ENCODE data around the gene PKIG.
"Not testable (repeated sequence)": the region's sequence is repeated elsewhere in the genome, so short reads cannot be mapped to it uniquely, and the experiment has no call there.

PKIG gene

DNA sequence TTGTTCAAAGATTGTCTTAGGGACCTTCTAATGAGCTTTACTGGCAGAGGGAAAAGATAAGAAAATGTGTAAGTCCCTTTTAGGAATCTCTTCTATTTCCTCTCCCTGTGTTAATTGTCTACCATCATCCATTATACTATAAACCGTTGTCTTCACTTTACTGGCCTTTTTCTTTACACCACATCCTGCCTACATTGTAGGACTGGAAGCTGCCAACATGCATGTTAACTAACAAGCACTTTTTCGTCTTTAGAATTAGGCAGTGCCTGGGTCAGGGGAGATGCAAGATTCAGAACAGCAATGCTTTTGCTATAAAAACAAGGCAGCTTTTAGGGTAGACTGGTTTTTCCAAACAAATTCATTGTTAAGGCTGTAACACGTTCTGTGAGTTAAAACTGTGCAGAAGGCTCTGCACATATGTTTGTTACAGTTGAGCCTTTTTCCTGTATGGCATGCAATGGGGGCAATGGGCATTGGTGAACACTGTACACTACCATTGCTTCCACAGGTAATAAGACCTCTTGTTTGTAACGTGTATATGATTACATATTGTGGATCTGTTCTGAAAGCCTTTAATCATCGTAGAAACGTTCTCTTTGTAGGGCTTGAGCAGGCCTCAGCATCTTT lies 10.9 kb upstream of the PKIG start:
- DNase-seq (ENCODE audit: low spot score): no peak

DNA sequence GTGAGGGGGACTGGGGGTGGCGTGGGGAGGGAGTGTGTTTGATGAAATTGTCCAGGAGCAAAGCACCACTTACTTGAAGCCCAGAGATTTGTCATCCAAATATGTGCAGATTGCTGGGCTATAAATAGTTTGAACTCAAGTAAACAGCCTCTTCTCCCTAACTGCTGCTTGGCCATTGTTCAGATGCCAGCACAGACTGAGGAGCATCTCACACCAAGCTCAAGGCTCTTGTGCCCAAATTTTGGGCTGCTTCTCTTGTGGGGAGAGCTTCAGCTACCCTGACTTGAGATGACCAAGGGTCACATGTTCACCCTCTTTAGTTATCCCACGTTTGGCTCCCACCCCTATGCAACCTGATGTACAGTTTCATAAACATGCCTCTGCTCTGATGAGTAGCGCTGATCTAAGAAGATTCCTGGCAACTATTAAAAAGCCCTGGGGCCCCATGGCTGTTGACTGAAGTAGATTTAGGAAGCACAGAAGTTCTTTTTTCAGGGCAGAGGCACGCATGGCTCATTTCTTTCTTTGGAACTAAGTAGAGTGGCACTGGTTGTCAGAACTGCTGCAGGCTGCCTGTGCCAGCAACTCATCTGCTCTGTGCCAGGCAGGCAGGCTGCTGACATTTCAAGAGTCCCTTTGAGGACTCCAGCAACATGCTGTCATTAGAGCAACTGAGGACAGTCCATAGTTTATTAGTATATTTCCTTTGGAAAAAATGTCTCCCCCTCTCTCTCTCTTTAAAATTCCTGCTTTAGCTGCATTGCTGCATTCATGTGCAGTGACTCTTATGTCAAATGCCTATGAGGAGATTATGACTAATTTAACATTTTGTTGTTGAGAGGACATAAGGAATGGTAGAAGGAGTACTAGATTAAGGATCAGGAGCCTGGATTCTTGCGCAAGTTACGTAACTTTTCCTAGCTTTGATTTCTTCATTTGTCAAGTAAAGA lies 9.6 kb upstream of the PKIG start:
- no peak for DNase-seq (ENCODE audit: low spot score)

DNA sequence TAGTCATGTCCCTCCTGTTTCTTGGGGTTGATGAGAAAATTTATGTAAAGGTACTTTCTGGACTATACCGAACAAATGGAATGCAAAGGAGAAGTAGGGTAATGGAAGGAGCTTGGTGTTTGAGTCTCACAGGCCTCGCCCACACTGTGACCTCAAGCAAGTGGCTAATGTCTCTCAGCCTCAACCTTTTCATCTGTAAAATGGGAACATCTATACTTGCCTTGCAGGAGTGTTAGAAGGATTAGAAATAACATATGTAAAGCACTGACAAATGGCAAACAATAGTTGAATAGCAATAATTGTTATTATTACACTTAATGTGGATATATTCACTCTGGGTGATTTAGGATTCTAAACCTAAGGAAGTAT lies 8.9 kb upstream of the PKIG start:
- no peak for DNase-seq (ENCODE audit: low spot score)

DNA sequence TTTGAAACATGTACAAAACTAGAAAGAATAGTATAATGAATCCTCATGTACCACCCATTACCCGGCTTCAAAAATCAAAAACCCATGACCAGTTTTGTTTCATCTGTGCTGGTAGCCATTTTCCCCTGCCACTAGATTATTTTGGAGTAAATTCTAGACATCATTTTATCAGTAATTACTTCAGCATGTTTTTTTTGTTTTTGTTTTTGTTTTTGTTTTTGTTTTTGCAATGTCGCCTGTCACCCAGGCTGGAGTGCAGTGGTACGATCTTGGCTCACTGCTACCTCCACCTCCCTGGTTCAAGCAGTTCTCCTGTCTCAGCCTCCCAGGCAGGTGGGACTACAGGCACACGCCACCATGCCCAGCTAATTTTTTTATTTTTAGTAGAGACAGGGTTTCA lies 8.0 kb upstream of the PKIG start:
- no peak for DNase-seq (ENCODE audit: low spot score)

DNA sequence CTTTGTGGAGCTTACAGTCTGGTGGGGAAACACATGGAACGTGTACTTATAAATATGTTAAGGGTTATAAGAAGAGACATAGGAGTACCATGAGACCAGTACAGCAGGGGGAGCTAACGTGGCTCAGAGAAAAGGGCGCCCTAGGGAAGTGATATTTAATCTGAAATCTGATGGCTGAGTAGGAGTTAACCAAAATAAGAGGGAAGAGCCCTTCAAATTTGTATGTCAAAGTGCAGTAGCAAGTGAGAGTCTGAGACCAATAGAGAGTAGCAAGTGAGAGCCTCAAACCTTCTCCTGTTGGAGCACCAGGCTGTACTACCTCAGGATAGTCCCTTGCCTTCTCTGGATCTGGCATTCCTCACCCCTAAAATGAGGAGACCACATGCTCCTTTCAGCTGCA lies 6.1 kb upstream of the PKIG start:
- no peak for DNase-seq (ENCODE audit: low spot score)

DNA sequence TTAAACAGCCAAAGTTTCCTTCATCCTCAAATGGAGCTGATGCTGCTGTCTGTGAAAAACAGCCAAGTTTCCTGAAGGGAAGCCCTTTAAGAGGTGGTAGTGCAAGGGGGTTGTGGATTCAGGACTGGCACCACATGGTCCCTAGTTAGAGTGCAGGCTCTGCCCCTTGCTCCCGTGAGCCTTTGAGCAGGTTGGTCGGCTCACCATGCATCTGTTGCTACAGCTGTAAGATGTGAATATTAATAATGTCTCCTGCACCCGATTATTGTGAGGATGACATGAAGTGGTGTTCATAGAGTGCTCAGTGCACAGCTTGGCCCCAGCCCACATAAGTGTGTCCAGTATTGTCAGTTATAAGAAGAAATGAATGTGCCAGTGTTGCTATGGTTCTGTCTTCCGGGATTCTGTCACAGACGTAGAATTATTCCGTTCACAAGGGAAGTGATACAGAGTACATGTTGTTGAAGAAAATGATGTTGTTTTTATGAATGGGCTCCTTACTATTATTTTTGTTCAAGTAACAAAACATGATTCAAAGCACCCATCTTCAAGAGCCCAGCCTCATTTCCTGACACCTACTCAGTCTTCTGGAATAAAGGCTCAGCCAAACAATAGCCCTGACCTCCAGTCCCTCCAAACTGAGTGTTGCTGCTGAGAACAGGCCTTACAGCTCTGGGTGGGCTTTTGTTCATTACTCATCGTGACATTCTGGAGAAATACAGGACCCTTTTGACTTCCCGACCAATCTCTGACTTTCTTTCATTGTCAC lies 2.9 kb upstream of the PKIG start:
- DNase-seq (ENCODE audit: low spot score): no peak

DNA sequence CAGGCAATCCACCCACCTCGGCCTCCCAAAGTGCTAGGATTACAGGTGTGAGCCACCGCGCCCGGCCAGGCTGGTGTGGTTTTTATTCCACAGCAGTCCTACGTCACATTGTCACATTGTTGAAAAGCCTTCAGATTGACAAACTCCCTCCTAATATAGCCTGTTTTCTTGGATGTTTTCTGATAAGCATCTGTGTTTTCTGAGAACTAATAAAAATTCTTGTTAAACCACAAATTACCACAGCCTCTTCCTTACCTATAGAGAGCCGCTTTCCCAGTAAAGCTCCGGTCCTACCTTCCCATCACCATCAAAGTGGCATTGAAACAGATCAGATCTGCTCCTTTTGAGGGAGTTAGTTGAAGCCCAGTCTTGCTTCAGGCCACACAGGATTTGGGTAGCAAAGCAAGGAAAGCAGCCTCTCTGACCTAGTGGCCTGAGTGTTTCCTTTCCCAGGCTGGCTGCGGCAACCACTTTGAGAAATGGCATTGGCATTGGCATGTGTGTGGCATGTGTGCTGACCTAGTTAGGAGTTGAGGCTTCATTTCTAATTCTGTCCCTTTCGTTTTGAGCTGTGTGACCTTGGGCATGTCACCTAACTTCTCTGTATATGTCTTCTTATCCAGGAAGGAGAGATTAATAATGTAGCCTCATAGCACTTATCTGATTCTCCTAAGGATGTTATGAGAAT lies 1.7 kb upstream of the PKIG start:
- DNase-seq (ENCODE audit: low spot score): no peak

DNA sequence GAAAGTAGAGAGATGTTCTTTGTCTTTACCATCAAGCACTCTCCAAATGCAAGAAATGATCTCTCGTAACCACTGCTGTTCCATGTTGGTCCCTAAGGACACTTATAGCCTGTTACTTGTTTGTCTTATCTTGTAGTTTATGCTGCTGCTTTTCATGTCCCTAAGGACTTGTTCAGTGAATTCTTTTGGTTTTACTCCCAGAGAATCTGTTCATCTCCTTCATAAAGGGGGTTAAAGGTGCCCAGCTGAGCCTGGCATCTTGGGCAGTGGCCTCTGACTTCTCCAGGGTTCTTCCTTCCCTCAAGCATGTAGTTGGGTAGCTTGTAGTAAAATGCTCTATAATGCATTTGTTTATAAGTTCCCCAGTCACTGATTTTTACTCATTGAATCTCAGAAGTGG lies 864 bp upstream of the PKIG start:
- no peak for DNase-seq (ENCODE audit: low spot score)

DNA sequence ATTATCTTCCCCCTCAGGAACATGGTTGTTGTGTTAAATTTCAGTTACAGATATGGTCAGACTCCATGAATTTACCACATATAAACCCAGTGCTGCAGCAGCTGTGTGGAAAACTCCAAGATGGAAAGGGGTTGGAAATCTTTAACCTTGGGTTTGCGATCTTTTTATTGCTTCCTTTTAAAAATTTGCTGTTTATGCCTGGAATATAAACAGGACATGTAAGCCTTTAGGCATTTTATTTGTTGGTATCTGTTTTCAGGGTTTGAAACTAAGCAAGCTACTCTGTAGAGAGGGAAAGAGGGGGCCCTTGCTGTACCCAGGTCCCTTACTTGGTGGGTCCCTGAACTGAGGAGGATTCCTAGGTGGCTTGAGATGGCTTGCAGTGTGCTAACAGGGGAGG lies 778 bp downstream of the PKIG start:
- no peak for DNase-seq (ENCODE audit: low spot score)

DNA sequence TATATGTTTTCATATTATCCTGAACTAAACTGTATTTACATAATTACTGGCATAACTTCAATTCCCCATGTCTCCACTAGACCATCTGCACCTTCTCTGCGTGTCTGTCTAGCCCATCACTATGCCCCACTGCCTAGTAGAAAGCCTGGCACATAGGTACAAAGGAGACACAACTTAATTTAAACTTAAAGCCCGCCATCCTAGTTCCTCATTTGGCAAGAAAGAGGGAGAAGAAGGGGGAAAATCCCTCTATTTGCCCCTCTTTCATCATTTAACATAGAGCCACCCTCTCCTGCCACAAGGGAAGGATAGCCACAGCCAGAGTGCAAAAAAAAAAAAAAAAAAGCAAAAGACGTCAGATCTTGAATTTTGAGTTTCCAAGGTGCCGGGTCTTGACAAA lies 1.8 kb downstream of the PKIG start:
- DNase-seq (ENCODE audit: low spot score): no peak

DNA sequence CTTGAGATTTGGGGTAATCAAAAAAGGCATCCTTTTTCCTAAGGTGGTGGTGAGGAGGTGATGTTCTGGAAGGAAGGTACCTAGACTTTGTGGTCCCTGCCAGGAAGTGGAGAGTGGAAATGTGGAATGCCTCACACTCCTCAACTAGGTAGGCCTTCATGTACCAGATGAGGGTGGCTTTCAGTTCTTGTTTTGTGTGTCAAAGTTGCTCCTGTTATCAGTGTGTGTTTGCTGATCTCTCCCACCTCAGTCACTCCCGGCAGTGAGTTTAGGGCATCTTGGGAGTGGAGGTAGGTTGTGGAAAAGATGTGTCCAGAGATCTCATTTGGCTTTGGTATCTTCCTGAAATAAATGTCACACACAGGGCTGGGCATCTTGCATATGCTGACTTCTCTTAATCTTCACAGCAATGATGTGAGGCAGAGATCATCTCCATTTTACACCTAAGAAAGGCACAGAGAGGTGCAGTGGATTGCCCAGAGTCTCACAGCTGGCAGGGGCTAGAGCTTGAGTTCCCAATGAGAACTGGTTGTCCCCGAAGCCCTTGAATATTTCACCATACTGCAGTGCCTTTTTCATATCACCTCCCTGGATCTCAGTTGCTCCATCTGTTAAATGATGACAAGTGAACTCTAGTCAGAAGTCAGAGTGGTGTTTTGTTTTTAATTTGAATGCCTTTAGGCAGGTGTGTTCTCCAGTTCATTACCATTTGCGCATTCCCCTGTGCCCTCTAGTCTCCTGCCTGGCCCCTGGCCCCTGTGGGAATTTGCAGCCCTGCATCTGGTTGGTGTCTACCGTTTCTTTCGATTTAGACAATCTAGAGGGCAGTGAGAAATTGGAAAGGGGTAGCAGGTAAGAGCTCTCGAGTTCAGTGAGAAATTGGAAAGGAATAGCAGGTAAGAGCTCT lies 2.9 kb downstream of the PKIG start:
- no peak for DNase-seq (ENCODE audit: low spot score)

DNA sequence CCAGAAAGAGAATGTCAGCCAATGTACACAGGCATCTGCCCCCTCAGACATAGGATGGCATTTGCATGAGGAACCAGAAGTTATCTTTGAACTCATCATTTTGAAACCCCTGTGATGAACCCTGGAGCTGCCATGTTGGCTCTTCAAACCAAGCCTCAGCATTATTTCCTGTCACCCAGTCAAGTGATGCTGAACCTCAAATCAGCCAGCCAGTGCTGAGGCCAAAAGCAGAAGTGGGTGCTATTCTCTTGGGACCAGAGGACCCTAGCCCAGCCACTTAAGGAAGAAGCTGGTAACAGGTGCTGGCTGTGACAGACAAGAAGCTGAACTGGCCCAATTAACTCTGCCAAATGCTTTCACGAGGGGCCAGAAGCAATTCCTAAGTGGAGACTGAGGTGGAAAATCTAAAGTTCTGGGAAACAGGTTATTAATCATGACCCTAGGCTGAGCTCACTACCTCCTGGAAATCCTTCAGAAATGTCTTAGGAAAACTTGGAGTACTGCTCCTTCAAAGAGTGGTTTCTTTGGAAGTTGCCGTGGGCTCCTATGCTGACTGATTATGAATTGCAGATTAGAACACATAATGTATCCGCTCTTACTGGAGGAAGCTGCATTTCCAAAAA lies 4.0 kb downstream of the PKIG start:
- no peak for DNase-seq (ENCODE audit: low spot score)

DNA sequence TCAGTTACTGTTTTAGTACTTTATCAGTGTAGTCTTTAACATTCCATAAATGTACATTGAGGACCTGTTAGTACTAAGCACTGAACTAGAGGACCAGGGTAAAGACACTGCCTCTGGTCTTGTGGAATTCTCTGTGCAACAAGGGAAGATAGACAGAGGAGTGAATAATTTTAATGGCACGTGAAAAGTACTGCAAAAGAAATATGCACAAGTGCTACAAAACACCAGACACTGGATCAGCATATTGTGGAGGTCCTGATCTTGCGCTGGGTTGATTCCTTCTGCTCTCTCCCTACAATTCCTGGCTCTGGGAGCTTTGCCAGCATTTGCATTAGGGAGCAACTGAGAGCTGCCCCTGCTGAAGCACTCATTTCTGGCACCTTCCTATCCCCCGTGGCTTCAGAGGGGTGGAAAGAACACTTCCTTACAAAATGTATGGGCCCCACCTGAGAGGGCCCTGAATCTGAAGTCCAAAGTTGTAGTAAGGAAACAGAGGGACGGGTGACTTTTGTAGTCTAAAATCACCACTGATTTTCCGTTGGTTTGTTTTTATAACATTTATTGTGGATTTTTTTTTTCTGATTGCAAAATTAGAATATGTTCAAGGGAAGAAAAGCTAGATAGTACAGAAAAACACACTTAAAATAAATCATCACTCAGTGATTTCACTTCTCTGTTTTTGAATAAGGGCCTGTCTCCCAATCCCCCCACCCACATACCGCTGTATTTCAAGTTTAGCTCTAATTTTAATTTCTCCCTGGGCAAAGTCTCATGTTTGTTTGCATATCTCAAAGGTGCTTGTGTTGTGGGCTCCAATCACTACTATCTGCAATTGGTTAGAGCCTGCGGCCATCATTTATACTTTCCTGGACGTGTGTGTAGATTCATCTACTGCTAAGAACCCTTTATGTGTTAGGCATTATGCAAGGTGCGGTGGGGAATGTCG lies 4.9 kb downstream of the PKIG start:
- no peak for DNase-seq (ENCODE audit: low spot score)

DNA sequence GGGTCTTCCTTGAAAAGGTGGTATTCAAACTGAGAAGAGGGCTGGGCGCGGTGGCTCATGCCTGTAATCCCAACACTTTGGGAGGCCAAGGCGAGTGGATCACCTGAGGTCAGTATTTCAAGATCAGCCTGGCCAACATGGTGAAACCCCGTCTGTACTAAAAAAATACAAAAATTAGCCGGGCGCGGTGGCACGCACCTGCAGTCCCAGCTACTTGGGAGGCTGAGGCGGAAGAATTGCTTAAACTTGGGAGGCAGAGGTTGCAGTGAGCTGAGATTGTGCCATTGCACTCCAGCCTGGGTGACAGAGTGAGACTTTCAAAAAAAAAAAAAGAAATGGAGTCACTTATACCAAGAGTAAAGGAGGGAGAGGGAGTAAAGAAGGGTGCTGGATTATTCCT lies 5.9 kb downstream of the PKIG start:
- DNase-seq (ENCODE audit: low spot score): not testable (repeated sequence)

DNA sequence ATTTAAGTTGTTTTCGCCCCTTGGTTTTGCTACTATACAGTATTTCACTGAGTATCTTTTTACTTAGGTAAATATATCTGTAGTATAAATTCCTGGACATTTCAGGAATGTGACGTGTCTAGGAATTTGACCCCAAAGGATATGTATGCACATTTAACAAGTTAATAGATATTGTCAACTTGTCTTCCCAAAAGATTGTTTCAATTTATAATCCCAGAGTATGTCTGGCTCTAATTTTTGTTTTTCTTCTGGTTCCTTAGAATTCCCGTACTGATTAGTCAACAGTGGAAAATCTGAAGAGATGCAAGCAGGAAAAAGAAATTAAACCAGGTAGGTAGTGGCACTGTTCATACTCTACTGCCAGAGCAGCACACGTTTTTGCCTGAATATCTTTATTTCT lies 7.2 kb downstream of the PKIG start:
- DNase-seq (ENCODE audit: low spot score): no peak

DNA sequence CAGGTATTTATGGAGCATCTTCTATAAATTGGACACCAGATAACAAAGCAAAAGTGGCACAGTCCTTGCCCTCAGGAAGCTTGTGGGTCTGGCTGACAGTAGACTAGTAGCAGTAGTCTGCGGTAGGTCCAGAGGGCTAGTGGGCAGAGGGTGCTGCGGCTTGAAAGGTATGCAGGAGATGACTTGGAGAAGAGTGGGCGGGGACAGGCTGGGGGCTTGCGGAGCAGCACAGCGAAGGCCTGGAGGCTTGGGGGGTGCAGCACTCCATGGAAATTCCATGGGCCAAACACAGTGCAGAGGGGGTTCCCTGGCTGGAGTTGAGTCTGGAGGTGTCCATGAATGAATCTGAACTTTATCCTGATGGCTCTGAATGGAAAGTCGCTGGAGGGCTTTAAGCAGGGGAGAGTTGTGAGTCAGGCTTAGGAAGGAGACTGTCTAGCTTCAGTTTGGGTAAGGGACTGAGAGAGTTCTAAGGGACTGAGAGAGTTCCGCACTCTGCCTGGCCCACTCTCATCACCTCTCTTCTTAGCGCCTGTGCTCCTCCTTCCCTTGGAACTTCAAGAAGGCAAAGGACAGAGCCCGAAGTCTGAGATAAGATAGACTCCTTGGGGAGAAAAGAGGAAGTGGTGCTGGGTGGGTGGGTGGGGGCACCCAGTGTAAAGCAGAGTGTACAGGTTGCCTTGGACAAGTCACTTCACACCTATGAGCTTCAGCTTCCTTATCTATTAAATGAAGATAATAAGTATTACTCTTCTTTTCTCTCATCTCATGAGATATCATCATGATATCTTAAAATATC lies 8.8 kb downstream of the PKIG start:
- no peak for DNase-seq (ENCODE audit: low spot score)

DNA sequence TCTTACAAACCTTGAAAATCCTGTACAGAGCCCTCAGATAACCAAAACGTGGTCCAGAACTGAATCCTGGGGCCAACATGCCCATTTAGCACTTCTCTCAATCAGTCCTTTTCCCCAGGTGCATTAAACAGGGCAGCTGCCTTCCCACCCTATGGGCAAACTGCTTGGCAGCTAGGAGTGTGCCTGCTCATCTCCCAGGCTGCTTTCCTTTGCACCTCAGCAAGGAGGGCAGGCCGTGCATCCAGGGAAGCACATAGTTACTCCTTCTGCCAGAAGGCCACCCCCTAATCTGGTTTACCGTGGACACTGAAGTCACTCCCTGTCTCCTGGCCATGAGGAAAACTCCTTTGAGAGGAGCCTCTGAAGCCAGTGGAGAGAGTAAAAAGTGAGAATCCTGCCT lies 10.0 kb downstream of the PKIG start:
- no peak for DNase-seq (ENCODE audit: low spot score)

DNA sequence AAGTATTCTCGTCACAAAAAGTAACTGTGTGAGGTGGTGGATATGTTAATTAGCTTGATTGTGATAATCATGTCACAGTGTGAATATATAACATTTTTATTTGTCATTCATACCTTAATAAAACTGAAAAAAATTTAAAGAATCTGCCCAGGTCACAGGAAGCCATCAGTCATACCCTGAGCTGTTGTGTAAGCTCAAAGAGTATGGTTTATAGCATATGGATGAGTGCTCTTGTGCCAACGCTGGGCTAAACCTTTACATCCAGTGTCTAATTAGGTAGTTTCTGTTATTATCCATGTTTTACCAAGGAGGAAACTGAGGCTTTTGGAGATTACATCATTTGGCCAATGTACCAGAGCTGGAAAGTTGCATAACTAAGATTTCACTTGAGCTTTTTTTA lies 11.4 kb downstream of the PKIG start:
- no peak for DNase-seq (ENCODE audit: low spot score)

Measured in SK-N-DZ (cell line).